Measurements from ENCODE around the gene DNAJC5.

- TF ChIP-seq EZH2 (IDR thresholded peaks at IDR 0.05; ENCODE audit: insufficient read depth, poor library complexity, severe bottlenecking) (no peak), EZH2phosphoT487 (IDR thresholded peaks at IDR 0.05; ENCODE audit: insufficient read depth, low read depth) (no peak)
Measured at GRCh38 chr20:63958471-63958870, 63.5 kb downstream of the DNAJC5 start.

Measured in GM23248 (cell line).